HepG2 (cell line): ENCODE data around the gene FBF1. TPM values are rescaled to one million over a fixed set of nuclear protein-coding genes. Genes with fewer than 3 reads are reported as not detected.

Source experiments
- HNF4G ChIP-seq, 2 experiments: sonication (generic) in 1 of 2; formaldehyde crosslinking in 1 of 2; IDR thresholded peaks; 2 replicates each; pipeline versions ENCODE4 v1.4.0 to v1.6.1; 2011 to 2020; ENCODE audit warnings: borderline replicate concordance in 2 of 2, low read depth in 2 of 2, mild to moderate bottlenecking in 2 of 2, low read length in 1 of 2, missing genetic modification reagents in 1 of 2, moderate library complexity in 1 of 2
- HOXA7 ChIP-seq: sonication (generic); formaldehyde crosslinking; IDR thresholded peaks from 2 replicates; pipeline ENCODE4 v1.8.1; 2022; ENCODE audit warnings: mild to moderate bottlenecking, missing genetic modification reagents, moderate library complexity
- HOXA9 ChIP-seq: sonication (generic); formaldehyde crosslinking; IDR thresholded peaks from 2 replicates; pipeline ENCODE4 v1.8.1; 2022; ENCODE audit warnings: missing genetic modification reagents, mild to moderate bottlenecking, moderate library complexity, borderline replicate concordance
- NFE2L1 ChIP-seq: sonication (generic); formaldehyde crosslinking; IDR thresholded peaks from 2 replicates; pipeline ENCODE4 v1.4.0; 2020; ENCODE audit warnings: missing genetic modification reagents, mild to moderate bottlenecking, borderline replicate concordance
- NFIB ChIP-seq: sonication (generic); formaldehyde crosslinking; IDR thresholded peaks from 2 replicates; pipeline ENCODE4 v1.9.0; 2021; ENCODE audit warnings: missing genetic modification reagents, mild to moderate bottlenecking, borderline replicate concordance
- NR2F1 ChIP-seq, 2 experiments: fragments of 450-650 bp in 1 of 2; formaldehyde crosslinking in 1 of 2; IDR thresholded peaks; 2 replicates each; pipeline versions ENCODE4 v1.5.0 to v1.6.1; 2016 to 2020; ENCODE audit warnings: mild to moderate bottlenecking in 1 of 2, missing compliant biosample characterization in 1 of 2, missing genetic modification reagents in 1 of 2, moderate library complexity in 1 of 2
- PHF21A ChIP-seq: sonication (generic); formaldehyde crosslinking; IDR thresholded peaks from 2 replicates; pipeline ENCODE4 v1.5.0; 2020; ENCODE audit warnings: mild to moderate bottlenecking, missing genetic modification reagents
- POLR2AphosphoS5 ChIP-seq: IDR thresholded peaks from 2 replicates; pipeline ENCODE4 v1.6.1; 2012; ENCODE audit warnings: low read depth, low read length
- ZNF331 ChIP-seq: sonication (generic); formaldehyde crosslinking; IDR thresholded peaks from 2 replicates; pipeline ENCODE4 v1.4.0; 2020; ENCODE audit warnings: missing genetic modification reagents
- ZNF354B ChIP-seq: sonication (generic); formaldehyde crosslinking; IDR thresholded peaks from 2 replicates; pipeline ENCODE4 v1.8.0; 2022; ENCODE audit warnings: mild to moderate bottlenecking, missing genetic modification reagents
- ZNF577 ChIP-seq: sonication (generic); formaldehyde crosslinking; IDR thresholded peaks from 2 replicates; pipeline ENCODE4 v1.4.0; 2020; ENCODE audit warnings: mild to moderate bottlenecking, low read depth, missing genetic modification reagents, borderline replicate concordance
- ZNF790 ChIP-seq: sonication (generic); formaldehyde crosslinking; IDR thresholded peaks from 2 replicates; pipeline ENCODE4 v1.8.0; 2022; ENCODE audit warnings: missing genetic modification reagents, mild to moderate bottlenecking, borderline replicate concordance
- polyA plus RNA-seq, 8 experiments: library from polyadenylated mRNA; depleted of rRNA in 3 of 8; stranded (reverse) in 7 of 8; unstranded in 1 of 8; fragments of >200 nt; fragmentation: Illumina TruSeq in 4 of 8; extraction: Trizol in 4 of 8; gene quantifications; 2 replicates each; pipeline versions ENCODE4 v1.2.1 to v1.2.3, GENCODE V29; 2011 to 2016; ENCODE audit warnings: low read depth in 4 of 8, missing spikeins in 1 of 8, mixed read lengths in 1 of 8; ENCODE audit not compliant: insufficient read depth in 1 of 8
- total RNA-seq, 5 experiments: library from RNA; depleted of rRNA; stranded (reverse); fragments of >200 nt; fragmentation: Illumina TruSeq; extraction: Trizol; gene quantifications; 2 replicates each; pipeline ENCODE4 v1.2.3, GENCODE V29; 2016; ENCODE audit warnings: low read depth in 1 of 5
- TF ChIP-seq, protein P1 (sequence below): fragments of 450-650 bp; IDR thresholded peaks from 2 replicates; pipeline ENCODE4 v1.6.1; 2017
- TF ChIP-seq, protein P2 (sequence below): fragments of 450-650 bp; IDR thresholded peaks from 2 replicates; pipeline ENCODE4 v1.6.1; 2016
- TF ChIP-seq, protein P3 (sequence below): sonication (generic); formaldehyde crosslinking; conservative IDR thresholded peaks from 2 replicates; pipeline ENCODE4 v1.4.0; 2020; ENCODE audit warnings: missing genetic modification reagents
- TF ChIP-seq, protein P4 (sequence below): IDR thresholded peaks from 2 replicates; pipeline ENCODE4 v1.6.1; 2016
- TF ChIP-seq, protein P5 (sequence below): IDR thresholded peaks from 2 replicates; pipeline ENCODE4 v1.6.1; 2016; ENCODE audit warnings: mild to moderate bottlenecking
- TF ChIP-seq, protein P6 (sequence below): fragments of 450-650 bp; IDR thresholded peaks from 2 replicates; pipeline ENCODE4 v1.6.1; 2017; ENCODE audit warnings: mild to moderate bottlenecking

Gene FBF1
- total and polyA plus RNA-seq, 2 of the 13 experiments (the other 11 are each of a cell fraction or from before 2014, with no cell fraction given) = 2.4 to 8.1 TPM

DNA sequence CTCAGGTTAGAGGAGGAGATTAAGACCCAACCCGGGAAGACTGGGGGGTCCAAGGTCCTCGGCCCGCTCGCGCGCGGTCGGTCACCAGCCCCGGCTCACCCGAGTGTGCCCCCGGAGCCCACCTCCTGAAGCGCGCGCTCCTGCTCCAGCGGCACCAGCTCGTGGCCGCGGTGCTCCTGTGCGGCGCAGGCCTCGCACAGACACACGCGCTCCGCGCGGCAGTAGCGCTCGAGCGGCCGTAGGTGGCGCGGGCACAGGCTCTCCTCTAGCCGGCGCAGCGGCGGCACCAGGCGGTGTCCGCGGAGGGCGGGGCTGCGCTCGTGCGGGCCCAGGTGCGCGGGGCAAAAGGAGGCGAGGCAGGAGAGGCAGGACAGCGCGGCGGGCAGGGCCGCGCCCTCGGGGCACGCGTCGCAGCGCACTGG lies 63.1 kb downstream of the FBF1 start (continued):
- no peak for TF ChIP-seq NR2F1 (CRISPR knock-in tag; IDR thresholded peaks at IDR 0.05)
- TF ChIP-seq, protein P1, sequence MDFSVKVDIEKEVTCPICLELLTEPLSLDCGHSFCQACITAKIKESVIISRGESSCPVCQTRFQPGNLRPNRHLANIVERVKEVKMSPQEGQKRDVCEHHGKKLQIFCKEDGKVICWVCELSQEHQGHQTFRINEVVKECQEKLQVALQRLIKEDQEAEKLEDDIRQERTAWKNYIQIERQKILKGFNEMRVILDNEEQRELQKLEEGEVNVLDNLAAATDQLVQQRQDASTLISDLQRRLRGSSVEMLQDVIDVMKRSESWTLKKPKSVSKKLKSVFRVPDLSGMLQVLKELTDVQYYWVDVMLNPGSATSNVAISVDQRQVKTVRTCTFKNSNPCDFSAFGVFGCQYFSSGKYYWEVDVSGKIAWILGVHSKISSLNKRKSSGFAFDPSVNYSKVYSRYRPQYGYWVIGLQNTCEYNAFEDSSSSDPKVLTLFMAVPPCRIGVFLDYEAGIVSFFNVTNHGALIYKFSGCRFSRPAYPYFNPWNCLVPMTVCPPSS = no peak
- TF ChIP-seq HOXA9 (CRISPR knock-in tag) = peak; percentile 88; the same call in 1 of the 2 replicates
- TF ChIP-seq, protein P2, sequence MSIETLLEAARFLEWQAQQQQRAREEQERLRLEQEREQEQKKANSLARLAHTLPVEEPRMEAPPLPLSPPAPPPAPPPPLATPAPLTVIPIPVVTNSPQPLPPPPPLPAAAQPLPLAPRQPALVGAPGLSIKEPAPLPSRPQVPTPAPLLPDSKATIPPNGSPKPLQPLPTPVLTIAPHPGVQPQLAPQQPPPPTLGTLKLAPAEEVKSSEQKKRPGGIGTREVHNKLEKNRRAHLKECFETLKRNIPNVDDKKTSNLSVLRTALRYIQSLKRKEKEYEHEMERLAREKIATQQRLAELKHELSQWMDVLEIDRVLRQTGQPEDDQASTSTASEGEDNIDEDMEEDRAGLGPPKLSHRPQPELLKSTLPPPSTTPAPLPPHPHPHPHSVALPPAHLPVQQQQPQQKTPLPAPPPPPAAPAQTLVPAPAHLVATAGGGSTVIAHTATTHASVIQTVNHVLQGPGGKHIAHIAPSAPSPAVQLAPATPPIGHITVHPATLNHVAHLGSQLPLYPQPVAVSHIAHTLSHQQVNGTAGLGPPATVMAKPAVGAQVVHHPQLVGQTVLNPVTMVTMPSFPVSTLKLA = no peak
- TF ChIP-seq ZNF577 (CRISPR knock-in tag) = no peak
- peak; percentile 71 for TF ChIP-seq ZNF331 (CRISPR knock-in tag)
- TF ChIP-seq ZNF790 (CRISPR knock-in tag) = no peak; the same call in 1 of the 2 replicates
- TF ChIP-seq HNF4G (IDR thresholded peaks at IDR 0.05; ENCODE audit: borderline replicate concordance, low read depth, low read length) = no peak
- no peak for TF ChIP-seq HNF4G (CRISPR knock-in tag; IDR thresholded peaks at IDR 0.05; ENCODE audit: borderline replicate concordance, low read depth)
- TF ChIP-seq ZNF354B (CRISPR knock-in tag) = no peak
- TF ChIP-seq NFIB (CRISPR knock-in tag) = no peak
- TF ChIP-seq POLR2AphosphoS5 = 0 out of 2 replicates have a peak, but pooled peaks have one; percentile 22
- TF ChIP-seq PHF21A = no peak
- TF ChIP-seq, protein P3, sequence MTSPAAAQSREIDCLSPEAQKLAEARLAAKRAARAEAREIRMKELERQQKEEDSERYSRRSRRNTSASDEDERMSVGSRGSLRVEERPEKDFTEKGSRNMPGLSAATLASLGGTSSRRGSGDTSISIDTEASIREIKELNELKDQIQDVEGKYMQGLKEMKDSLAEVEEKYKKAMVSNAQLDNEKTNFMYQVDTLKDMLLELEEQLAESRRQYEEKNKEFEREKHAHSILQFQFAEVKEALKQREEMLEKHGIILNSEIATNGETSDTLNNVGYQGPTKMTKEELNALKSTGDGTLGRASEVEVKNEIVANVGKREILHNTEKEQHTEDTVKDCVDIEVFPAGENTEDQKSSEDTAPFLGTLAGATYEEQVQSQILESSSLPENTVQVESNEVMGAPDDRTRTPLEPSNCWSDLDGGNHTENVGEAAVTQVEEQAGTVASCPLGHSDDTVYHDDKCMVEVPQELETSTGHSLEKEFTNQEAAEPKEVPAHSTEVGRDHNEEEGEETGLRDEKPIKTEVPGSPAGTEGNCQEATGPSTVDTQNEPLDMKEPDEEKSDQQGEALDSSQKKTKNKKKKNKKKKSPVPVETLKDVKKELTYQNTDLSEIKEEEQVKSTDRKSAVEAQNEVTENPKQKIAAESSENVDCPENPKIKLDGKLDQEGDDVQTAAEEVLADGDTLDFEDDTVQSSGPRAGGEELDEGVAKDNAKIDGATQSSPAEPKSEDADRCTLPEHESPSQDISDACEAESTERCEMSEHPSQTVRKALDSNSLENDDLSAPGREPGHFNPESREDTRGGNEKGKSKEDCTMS (CRISPR knock-in tag) = no peak
- TF ChIP-seq HOXA7 (CRISPR knock-in tag) = no peak
- TF ChIP-seq, protein P4, sequence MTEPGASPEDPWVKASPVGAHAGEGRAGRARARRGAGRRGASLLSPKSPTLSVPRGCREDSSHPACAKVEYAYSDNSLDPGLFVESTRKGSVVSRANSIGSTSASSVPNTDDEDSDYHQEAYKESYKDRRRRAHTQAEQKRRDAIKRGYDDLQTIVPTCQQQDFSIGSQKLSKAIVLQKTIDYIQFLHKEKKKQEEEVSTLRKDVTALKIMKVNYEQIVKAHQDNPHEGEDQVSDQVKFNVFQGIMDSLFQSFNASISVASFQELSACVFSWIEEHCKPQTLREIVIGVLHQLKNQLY (CRISPR knock-in tag) = no peak
- TF ChIP-seq, protein P5, sequence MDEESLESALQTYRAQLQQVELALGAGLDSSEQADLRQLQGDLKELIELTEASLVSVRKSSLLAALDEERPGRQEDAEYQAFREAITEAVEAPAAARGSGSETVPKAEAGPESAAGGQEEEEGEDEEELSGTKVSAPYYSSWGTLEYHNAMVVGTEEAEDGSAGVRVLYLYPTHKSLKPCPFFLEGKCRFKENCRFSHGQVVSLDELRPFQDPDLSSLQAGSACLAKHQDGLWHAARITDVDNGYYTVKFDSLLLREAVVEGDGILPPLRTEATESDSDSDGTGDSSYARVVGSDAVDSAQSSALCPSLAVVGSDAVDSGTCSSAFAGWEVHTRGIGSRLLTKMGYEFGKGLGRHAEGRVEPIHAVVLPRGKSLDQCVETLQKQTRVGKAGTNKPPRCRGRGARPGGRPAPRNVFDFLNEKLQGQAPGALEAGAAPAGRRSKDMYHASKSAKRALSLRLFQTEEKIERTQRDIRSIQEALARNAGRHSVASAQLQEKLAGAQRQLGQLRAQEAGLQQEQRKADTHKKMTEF (CRISPR knock-in tag) = no peak
- TF ChIP-seq, protein P6, sequence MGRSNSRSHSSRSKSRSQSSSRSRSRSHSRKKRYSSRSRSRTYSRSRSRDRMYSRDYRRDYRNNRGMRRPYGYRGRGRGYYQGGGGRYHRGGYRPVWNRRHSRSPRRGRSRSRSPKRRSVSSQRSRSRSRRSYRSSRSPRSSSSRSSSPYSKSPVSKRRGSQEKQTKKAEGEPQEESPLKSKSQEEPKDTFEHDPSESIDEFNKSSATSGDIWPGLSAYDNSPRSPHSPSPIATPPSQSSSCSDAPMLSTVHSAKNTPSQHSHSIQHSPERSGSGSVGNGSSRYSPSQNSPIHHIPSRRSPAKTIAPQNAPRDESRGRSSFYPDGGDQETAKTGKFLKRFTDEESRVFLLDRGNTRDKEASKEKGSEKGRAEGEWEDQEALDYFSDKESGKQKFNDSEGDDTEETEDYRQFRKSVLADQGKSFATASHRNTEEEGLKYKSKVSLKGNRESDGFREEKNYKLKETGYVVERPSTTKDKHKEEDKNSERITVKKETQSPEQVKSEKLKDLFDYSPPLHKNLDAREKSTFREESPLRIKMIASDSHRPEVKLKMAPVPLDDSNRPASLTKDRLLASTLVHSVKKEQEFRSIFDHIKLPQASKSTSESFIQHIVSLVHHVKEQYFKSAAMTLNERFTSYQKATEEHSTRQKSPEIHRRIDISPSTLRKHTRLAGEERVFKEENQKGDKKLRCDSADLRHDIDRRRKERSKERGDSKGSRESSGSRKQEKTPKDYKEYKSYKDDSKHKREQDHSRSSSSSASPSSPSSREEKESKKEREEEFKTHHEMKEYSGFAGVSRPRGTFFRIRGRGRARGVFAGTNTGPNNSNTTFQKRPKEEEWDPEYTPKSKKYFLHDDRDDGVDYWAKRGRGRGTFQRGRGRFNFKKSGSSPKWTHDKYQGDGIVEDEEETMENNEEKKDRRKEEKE = no peak
- no peak for TF ChIP-seq NFE2L1 (CRISPR knock-in tag)
